ENCODE results near the gene PTPRN2. TPM values are rescaled to one million over a fixed set of nuclear protein-coding genes. Genes with fewer than 3 reads are reported as not detected.

PTPRN2 gene
- polyA plus RNA-seq, 4 donors = 7.4 to 9.6 (median 8.8) TPM

DNA sequence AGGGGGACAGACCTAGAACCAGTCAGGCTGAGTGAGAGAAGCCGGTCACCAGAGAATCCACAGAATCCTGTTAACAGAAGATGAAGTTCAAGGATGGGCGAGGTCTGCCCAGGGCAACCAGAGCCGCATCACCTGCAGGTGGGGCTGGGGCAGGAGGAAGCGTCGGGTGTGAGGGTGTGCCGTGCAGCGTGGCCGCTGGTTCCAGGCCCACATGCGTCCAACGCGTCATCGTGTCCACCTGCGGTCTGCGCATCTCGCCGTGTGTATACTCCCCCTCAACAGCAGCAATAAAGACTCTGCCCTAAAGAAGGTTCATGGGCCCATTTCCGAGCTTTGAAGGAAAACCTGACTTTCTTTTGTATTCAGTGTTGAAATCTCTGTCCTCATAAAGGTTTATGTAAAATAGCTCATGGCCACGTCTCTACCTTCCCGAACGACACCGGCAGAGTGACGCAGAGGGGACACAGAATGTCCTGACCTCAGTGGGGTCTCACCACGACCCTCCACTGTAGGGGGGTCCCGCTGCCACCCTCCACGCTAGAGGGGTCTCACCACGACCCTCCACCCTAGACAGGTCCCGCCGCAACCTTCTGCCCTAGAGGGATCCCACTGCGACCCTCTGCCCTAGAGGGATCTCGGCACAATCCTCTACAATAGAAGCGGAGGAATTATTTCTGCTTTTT is 446.9 kb downstream of the PTPRN2 start:
- DNase-seq (ENCODE audit: low read depth in 4 of 4, low spot score in 3 of 4) = no peak

DNA sequence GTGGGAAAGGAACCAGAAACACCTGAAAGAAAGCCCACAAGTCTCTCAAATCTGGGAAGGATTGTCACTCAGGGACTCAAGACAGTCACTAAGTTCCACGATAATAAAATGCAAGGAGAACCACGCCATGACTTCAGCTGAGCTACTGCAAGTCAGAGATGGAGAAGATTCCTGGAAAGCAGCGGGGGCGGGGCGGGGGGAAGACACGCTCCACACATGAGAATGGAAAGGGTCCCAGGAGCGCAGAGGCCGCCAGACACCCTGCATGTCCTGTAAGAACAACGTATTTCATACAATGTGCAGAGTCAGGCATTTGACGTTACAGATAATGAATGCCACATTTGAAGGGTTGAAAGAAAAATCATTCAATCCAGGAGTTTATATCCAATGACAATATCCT is 448.1 kb downstream of the PTPRN2 start:
- no peak for DNase-seq (ENCODE audit: low read depth in 4 of 4, low spot score in 3 of 4)

DNA sequence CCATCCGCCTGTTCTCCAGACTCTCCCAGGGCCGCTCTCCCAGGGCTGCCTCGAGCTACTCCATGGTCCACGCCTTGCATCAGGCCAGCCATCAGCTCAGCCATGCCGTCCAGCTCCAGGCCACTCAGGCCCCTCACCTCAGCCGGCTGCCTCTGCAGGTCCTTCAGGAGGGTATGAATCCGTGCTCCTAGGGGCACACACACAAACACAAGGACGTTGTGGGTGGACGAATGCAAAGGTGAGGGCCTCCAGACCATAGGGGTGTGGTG is 449.4 kb downstream of the PTPRN2 start:
- no peak for DNase-seq (ENCODE audit: low read depth in 4 of 4, low spot score in 3 of 4)

DNA sequence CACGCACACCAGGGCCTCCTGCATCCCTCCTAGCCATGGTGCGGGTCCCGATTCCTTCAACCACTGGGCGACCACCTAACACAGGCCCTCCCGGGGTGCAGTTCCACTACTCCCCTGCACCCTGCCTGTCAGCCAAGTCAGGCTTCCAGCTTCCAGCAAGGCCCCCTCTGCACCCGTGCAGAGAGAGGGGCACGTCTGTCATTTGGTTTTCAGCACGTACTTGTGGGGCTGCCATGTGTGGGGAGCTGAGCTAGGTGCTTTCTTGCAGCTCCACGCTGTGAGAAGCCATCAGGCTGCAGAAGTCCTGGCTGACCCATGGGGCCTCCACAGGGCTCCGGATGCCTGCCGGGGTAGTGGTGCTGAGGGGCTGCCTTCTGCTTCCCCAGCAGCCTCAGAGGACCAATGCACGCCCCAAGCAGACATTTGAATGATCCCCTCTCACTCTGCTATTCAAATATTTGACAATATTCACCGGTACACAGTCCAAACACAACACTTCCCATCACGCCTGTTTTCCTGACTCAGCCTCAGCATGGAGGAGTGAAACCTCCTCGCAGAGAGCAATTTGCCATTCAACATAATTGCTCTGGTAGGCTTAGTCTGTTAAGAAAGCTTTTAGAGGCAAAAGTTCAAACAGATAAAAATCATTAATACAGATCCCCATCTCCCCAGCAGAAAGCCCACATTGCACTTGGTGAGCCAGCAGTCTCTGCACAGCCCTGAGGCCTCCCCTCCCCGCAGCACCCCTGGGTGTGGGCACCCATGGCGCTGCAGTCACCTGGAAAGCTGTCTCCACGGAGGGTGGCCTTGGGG is 449.9 kb downstream of the PTPRN2 start:
- no peak for DNase-seq (ENCODE audit: low read depth in 4 of 4, low spot score in 3 of 4)

DNA sequence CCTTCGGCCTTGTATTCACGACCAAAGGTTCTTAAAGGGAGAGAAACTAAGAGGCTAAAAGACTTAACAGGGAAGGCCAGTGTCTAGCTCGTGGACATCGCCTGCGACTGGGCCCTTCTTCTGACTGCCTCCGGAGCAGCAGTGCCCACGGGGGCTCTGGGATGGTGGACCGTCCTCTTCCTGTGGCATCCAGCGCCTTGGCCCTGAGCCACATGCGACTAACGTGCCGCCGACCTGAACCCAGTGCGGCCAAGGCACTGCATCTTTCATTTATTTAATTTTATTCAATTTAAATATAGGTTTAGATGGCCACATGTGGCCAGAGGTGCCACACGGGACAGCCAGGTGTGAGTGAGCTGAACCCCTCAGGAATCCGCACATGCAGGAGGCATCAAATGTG is 451.7 kb downstream of the PTPRN2 start:
- DNase-seq (ENCODE audit: low read depth in 4 of 4, low spot score in 3 of 4) = no peak

DNA sequence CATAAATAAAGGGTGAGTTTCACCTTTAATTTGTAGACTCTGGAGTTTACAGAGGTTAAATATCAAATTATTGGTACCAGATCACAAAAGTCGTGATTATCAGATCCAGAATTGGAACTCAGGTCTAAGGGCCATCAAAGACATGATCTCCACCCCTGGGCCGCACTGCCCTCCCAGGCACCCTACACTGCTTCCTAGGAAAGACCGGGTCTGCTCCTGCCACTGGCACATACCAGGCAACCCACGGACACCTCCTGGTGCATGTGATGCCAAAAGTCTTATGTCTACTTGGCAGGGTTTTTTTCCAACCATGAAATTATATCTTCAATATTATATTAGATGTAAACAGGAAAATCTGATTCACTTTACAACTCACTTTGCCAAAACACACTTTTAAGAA is 452.8 kb downstream of the PTPRN2 start:
- no peak for DNase-seq (ENCODE audit: low read depth in 4 of 4, low spot score in 3 of 4)

DNA sequence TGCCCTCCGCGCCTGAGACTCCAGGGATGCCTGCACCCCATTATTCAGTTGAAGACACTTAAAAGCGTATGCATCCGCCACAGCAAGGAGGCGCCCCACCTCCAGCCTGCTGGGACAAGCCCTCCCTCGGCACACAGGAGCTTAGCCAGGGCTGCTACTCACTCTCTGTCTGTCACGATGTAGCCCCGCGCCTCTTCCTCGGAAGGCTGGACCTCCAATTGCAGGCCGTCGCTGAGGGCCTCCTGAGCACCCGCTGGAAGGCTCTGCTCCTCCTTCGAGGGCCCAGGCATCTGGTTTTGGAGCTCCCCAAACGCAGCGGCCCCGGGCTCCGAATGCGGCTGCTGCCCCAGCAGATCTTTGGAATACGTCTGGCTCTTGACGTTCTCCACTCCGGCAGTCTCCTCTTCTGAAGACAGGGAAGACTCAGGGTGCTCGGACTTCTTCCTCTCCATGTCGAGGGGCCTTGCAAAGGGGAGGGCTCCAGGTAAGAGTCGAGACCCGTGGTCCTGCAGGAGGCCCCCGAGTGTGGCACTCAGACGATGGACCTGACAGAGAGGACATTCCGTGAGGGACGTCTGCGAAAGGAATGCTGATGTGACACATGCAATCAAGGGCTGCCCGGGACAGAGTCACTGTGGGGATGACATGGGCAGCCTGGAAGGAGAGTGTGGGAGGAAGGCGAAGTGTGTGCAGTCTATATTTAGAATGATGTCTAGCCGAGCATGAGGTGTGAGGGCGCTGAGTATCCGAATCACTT is 453.9 kb downstream of the PTPRN2 start:
- no peak for DNase-seq (ENCODE audit: low read depth in 4 of 4, low spot score in 3 of 4)

DNA sequence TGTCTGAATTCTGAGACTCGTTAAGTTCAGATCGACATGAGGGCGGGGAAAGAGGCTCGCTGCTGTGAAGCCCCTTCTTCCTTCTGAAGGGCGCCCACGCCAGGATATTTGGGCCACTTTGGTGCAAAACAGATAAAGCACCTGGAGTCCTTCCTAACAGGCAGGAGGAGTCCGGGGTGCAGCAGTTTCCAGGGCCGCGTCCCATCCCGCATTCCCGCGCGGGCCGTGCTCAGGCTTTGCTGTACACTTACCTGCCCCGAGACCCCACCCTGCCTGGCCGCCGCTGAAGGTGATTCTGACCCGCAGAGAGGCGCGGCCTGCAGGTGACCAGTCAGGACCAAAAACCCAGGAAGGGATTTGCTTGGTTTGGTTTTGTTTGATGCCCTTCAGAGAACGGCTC is 454.6 kb downstream of the PTPRN2 start:
- DNase-seq (ENCODE audit: low read depth in 4 of 4, low spot score in 3 of 4) = no peak

DNA sequence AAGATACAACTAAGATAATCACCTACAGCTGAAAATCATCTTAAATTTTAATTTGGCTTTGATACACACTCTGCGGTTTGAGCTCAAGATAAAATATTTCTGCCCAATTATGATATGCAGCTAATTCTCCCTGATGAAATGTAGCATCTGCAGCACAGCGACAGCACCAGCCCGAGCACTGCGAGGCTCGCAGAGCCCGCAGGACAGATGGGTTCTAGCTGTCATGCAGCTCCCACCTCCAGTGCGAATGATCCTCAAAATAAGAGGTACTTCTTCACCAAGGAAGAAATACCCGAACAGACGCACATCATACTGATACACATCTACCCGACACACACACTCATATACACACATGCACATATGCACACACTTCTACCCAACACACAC is 457.6 kb downstream of the PTPRN2 start:
- DNase-seq (ENCODE audit: low read depth in 4 of 4, low spot score in 3 of 4) = no peak

DNA sequence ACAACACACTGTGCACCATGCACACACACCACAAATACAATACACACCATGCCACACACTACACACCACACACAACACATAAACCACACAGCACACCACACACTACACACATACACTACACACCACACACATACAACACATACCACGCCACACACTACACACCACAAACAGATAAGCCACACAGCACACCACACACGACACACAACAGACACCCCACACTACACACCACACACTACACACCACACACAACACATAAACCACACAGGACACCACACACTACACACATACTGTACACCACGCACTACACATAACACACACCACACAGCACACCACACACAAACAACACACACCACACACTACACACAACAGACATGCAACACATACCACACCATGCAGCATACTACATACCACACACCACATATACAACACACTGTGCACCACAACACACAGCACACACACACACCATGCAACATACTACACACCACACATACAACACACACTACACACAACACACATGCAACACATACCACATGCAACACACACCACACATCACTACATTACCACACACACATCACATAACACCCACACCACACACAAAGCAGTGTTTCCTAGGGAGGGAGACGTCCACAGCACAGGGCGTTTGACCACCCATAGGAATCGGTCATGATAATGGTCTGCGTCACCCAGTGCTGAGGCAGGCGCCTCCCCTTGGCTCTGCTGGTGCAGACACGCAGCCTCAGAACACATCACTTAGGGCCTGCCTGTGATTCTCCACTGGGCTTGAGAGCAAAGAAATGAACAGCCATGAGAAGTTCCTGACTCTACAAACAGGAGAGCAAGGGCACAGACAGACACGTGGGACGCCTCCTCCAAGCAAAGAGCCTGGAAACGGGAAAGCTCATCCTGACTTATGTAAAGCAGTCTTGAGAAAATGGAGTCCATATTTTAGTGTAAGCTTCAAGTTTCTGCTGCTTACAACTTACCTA is 458.3 kb downstream of the PTPRN2 start:
- DNase-seq (ENCODE audit: low read depth in 4 of 4, low spot score in 3 of 4) = no peak

DNA sequence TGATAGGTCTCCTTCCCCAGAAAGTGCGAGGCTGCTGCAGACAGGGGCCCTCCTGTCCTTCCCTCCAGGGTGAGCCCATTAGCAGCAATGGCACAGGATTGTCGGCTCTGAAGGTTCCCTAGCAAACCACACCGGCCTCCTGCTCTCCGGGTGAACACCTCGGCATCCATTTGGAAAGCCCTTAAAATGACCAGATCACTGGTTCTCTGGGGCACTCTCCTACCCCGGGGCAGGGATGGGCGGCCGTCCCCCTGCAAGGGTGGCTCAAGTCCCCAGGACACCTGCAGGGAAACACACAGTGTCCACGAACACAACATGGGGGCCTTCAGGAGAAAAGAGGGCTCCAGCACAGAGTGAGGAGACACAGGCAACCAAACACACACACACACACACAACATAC is 459.1 kb downstream of the PTPRN2 start:
- no peak for DNase-seq (ENCODE audit: low read depth in 4 of 4, low spot score in 3 of 4)

DNA sequence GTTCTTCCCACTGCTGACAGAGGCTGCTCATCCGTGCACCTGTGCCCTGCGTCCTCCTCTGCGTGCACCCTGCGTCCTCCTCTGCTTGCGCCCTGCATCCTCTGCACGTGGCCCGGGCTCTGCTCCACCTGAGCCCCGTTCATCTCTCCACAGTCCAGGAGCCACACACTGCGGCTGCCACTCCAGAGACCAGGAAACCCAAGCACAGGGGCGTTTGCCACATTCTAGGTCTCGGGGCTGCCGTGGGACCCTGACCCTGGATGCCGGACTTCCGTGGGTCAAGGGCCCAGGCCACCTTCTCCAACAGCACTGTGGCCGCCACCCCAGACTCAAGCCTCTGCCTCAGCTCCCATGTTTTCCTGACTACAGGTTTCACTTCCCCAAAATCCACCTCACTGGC is 460.4 kb downstream of the PTPRN2 start:
- DNase-seq (ENCODE audit: low read depth in 4 of 4, low spot score in 3 of 4) = no peak

DNA sequence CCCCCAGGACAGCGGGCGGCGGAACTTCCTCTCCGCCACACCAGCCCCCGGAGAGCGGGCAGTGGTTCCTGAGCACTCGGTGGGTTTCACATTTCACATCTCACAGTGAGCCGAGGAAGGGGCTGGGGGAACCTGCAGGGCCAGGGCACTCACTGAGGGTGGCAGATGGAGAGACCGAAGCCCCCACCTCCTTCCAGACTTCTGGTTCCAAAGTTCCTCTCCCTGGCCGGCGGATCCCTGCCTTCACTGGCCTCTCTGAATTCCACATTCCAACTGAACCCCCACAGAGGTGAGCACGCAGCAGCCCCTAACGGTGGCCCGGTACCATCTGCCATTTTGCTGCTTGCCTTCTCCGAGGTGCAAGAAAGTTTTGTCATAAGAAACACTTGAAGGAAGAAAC is 461.0 kb downstream of the PTPRN2 start:
- no peak for DNase-seq (ENCODE audit: low read depth in 4 of 4, low spot score in 3 of 4)

DNA sequence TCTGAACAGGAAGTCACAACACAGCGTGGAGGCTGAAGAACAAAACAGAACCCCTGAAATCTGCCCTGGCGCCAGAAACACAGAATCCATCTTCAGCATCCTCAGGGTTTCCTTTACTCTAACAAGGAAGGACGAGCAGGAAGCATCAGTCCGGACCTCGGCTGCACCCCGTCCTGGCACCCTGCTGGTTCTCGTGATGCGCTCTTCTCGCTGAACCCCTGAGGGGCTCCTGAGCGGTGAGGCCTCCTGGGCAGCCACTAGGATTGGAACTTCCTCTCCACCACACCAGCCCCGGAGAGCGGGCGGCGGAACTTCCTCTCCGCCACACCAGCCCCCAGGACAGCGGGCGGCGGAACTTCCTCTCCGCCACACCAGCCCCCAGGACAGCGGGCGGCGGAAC is 461.9 kb downstream of the PTPRN2 start:
- DNase-seq (ENCODE audit: low read depth in 4 of 4, low spot score in 3 of 4) = no peak

DNA sequence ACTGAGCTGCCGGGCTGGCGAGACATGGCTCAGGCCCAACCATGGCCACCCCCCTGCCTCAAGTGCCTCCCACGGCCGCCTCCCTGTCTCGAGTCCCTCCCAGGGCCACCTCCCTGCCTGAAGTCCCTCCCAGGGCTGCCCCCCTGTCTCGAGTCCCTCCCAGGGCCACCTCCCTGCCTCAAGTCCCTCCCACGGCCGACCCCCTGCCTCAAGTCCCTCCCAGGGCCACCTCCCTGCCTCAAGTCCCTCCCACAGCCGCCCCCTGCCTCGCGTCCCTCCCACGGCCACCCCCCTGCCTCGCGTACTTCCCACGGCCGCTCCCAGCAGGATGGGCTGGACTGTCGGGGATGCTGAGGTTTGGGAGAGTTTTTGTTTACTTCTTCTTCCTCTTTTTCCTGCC is 462.5 kb downstream of the PTPRN2 start:
- DNase-seq (ENCODE audit: low read depth in 4 of 4, low spot score in 3 of 4) = no peak

DNA sequence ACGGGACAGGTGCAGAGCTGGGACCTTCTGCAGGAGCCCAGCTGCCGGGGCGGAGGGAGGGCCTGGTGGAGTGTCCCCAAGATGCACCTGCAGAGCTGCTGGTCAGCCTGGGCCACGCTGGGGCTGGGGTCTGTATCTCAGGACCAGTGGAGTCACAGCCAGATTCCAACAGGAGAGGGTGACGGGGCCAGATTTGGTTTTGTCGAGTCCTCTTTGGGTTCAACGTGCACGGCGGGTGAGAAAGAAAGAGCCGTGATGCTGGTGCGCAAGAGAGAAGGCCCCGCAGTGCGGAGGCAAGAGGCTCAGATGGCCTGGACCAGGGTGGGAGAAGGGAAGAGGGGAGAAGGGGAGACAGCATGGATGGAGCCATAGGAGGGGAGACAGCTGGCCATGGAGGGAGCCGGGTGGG is 462.9 kb downstream of the PTPRN2 start:
- DNase-seq (ENCODE audit: low read depth in 4 of 4, low spot score in 3 of 4) = no peak

DNA sequence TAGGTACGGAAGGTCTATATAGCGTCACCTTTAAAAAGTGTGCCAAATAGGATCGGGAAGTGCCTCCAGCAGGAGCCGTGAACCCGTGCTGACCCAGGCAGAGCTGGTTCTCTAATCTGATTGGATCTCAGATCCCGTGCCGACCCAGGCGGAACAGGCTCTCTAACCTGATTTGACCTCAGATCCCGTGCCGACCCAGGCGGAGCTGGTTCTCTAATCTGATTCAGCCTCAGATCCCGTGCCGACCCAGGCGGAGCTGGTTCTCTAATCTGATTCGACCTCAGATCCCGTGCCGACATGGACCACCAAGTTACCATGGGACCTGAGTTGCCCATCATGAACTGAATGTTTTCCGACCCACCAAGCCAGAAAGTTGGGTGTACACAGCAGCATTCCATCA is 463.9 kb downstream of the PTPRN2 start:
- DNase-seq (ENCODE audit: low read depth in 4 of 4, low spot score in 3 of 4) = no peak

DNA sequence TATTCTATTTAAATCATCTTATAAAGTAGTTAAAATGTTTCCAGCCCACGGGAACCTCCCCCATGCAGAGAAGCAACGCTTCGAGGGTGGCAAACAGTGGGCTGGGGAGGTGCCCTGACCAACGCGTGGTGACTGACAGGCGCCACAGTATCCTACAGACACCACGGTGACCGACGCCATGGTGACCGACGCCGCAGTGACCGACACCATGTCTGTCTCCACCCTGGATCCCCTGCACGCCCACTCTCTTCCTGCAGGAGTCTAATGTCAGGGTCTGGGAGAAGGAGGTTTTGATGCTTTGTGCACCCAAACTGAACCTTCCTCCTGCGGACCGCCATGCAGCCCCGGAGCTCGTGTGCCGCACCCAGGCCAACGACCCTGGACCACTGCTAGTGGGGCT is 464.4 kb downstream of the PTPRN2 start:
- DNase-seq (ENCODE audit: low read depth in 4 of 4, low spot score in 3 of 4) = no peak

DNA sequence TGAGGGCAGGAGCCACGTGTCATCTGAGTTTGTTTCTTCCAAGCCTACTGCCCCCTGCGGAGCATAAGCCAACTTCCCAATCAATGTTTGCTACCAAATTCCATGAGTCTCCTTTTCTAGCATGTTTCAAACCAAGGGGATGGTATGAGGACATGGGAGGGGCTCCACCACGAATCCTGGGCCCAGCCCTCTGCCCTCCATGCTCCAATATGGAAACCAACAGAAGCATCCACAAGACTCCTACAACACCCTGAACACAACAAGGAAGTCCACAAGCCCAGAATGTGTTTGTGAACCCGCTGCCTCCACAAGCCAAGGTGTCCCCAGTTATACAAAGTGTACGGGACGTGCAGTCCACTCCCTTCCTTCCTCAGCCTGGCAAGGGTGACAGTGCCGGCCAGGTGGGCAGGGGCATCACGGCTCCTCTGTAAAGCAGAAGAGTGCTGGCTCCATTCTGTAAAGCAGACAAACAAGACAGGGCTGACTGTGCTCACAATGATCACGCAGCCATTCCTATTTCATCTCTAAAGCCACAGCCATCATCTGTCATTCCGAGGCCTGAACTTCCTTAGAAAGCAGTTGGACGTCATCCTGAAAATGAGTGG is 466.1 kb downstream of the PTPRN2 start:
- no peak for DNase-seq (ENCODE audit: low read depth in 4 of 4, low spot score in 3 of 4)

DNA sequence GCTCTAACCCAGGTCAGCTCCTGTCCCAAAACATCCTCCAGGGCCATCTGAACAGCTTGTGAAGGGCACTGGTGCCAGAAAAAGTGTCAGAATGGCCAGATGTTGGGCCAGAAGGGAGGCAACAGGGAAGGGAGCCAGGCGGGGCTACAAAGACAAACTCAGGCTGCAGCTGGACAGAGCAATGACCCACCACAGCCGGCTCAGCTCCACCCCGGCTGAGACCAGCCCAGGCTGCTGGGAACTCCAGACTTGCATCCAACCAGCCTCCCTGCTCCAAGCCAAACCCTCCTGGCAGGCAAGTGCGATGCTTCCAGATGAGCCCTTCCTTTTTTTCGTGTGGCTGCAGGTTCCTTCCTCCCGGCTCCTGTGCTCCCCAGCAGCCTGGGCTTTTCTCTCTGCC is 466.9 kb downstream of the PTPRN2 start:
- DNase-seq (ENCODE audit: low read depth in 4 of 4, low spot score in 3 of 4) = no peak

Measured in right renal pelvis (tissue), 4 donors.